K562 (cell line): ENCODE measurements around the gene SCGB3A2. TPM values are rescaled to one million over a fixed set of nuclear protein-coding genes. Genes with fewer than 3 reads are reported as not detected.

Source experiments
- ATAC-seq: fragments of 200-7000 bp; cut with Tn5 transposase; 3 replicates; pipeline ENCODE4 v1.9.1; 2020; ENCODE audit warnings: moderate library complexity
- BruUV-seq: library from RNA; stranded (reverse); fragments of 400-500 nt; replicated peaks from 2 replicates; lab custom pipeline; 2021; lab: Mats Ljungman, UMichigan
- CTCF ChIA-PET: fragments of 300-600 bp; formaldehyde crosslinking; extraction: SDS; loops from one replicate; lab custom pipeline; 2021; ENCODE audit warnings: low intra/inter-chr PET ratio; lab: Yijun Ruan, JAX
- POLR2A ChIA-PET: fragments of 300-600, 350-650 bp; sonication (Branson Sonifier 250); formaldehyde crosslinking; extraction: SDS; loops from one replicate; lab custom pipeline; 2021; ENCODE audit warnings: antibody characterized with exemption, inconsistent platforms; lab: Yijun Ruan, JAX
- DNase-seq, 4 experiments: peaks; one replicate each; pipeline versions ENCODE4 v3.0.0 to v3.0.0-alpha.2; 2011 to 2018; ENCODE audit warnings: low spot score in 3 of 4, mixed read lengths in 3 of 4; ENCODE audit errors: extremely low read depth in 1 of 4
- FAIRE-seq: peaks from 2 replicates; lab custom pipeline; 2011; peaks lifted over from hg19 to GRCh38; lab: Jason Lieb, UNC
- H2AFZ ChIP-seq: 2 replicates; pipeline ENCODE4 v1.6.0; 2011; ENCODE audit warnings: low read depth, low read length, control low read depth, inconsistent platforms
- H3K27ac ChIP-seq: fragments of 200-600 bp; 3 replicates; pipeline ENCODE4 v1.8.0; 2011; ENCODE audit warnings: low read depth, mild to moderate bottlenecking, control low read depth, inconsistent platforms, low read length, moderate library complexity, mixed read lengths; ENCODE audit errors: extremely low read depth
- H3K27me3 ChIP-seq, 2 experiments: fragments of 300-600 bp in 1 of 2; 2 replicates in 1 of 2; 3 replicates in 1 of 2; pipeline versions ENCODE4 v1.6.0 to v1.8.0; 2011; ENCODE audit warnings: inconsistent platforms in 2 of 2, low read length in 2 of 2, mild to moderate bottlenecking in 1 of 2, mixed read lengths in 1 of 2, moderate library complexity in 1 of 2; ENCODE audit not compliant: control insufficient read depth in 2 of 2, insufficient read depth in 2 of 2
- H3K36me3 ChIP-seq: fragments of 300-600 bp; 3 replicates; pipeline ENCODE4 v1.8.0; 2011; ENCODE audit warnings: mild to moderate bottlenecking, low read length, inconsistent platforms; ENCODE audit not compliant: control insufficient read depth, insufficient read depth
- H3K4me1 ChIP-seq, 2 experiments: fragments of 200-600 bp in 1 of 2; replicated peaks in 1 of 2; 2 replicates in 1 of 2; 3 replicates in 1 of 2; pipeline versions ENCODE4 v1.5.1 to v1.8.0; 2011; ENCODE audit warnings: inconsistent platforms in 2 of 2, low read length in 2 of 2, mild to moderate bottlenecking in 1 of 2, mixed read lengths in 1 of 2, moderate library complexity in 1 of 2; ENCODE audit not compliant: control insufficient read depth in 2 of 2, insufficient read depth in 2 of 2
- H3K4me2 ChIP-seq: 2 replicates; pipeline ENCODE4 v1.6.1; 2011; ENCODE audit warnings: low read length, control low read depth, inconsistent platforms, mixed read lengths; ENCODE audit not compliant: insufficient read depth
- H3K4me3 ChIP-seq: fragments of 200-600 bp; sonication (generic), shearing (Covaris generic); 2 replicates; pipeline ENCODE4 v1.5.1; 2016; ENCODE audit warnings: control low read depth, inconsistent platforms
- H3K79me2 ChIP-seq: fragments of 200-600 bp; 3 replicates; pipeline ENCODE4 v1.8.0; 2011; ENCODE audit warnings: low read length, inconsistent platforms; ENCODE audit not compliant: control insufficient read depth, insufficient read depth
- H3K9ac ChIP-seq, 2 experiments: 2 replicates each; pipeline versions ENCODE4 v1.6.0 to v1.6.1; 2011; ENCODE audit warnings: low read depth in 2 of 2, low read length in 2 of 2, control low read depth in 1 of 2, inconsistent platforms in 1 of 2, mild to moderate bottlenecking in 1 of 2, mixed read lengths in 1 of 2; ENCODE audit not compliant: insufficient read depth in 1 of 2
- H3K9me1 ChIP-seq: one replicate; pipeline ENCODE4 v1.6.0; 2011; ENCODE audit warnings: inconsistent platforms, mild to moderate bottlenecking, low read length, moderate library complexity; ENCODE audit not compliant: control insufficient read depth, insufficient read depth
- H3K9me3 ChIP-seq: replicated peaks from 2 replicates; pipeline ENCODE4 v1.5.1; 2011; ENCODE audit warnings: low read depth, low read length, inconsistent platforms; ENCODE audit not compliant: control insufficient read depth, insufficient read depth
- H4K20me1 ChIP-seq: replicated peaks from 2 replicates; pipeline ENCODE4 v1.6.1; 2011; ENCODE audit warnings: low read length, inconsistent platforms, mixed read lengths; ENCODE audit not compliant: control insufficient read depth, insufficient read depth
- ARID4B ChIP-seq: sonication (generic); formaldehyde crosslinking; IDR thresholded peaks from 2 replicates; pipeline ENCODE4 v1.8.0; 2022; ENCODE audit warnings: mild to moderate bottlenecking, missing genetic modification reagents
- ASH1L ChIP-seq: fragments of 450-650 bp; IDR thresholded peaks from 2 replicates; pipeline ENCODE4 v1.6.1; 2018; ENCODE audit warnings: borderline replicate concordance, mild to moderate bottlenecking, low read depth; ENCODE audit not compliant: partially characterized antibody
- BRD4 ChIP-seq: fragments of 200-600 bp; sonication (generic); IDR thresholded peaks from 2 replicates; pipeline ENCODE4 v1.6.1; 2017; ENCODE audit warnings: inconsistent platforms
- CEBPG ChIP-seq, 3 experiments: fragments of 200-800 bp in 1 of 3; sonication (Bioruptor generic) in 1 of 3; sonication (generic) in 1 of 3; formaldehyde crosslinking in 1 of 3; IDR thresholded peaks in 2 of 3; conservative IDR thresholded peaks in 1 of 3; 2 replicates each; pipeline versions ENCODE4 v1.6.1 to v1.8.0; 2016 to 2022; ENCODE audit warnings: missing compliant biosample characterization in 2 of 3, missing genetic modification characterization in 2 of 3, mild to moderate bottlenecking in 1 of 3, missing genetic modification reagents in 1 of 3
- HMBOX1 ChIP-seq: sonication (generic); IDR thresholded peaks from 2 replicates; pipeline ENCODE4 v1.6.1; 2016
- RAD21 ChIP-seq, 2 experiments: fragments of 250-450 bp in 1 of 2; fragments of 450-650 bp in 1 of 2; sonication (Bioruptor Pico) in 1 of 2; formaldehyde crosslinking in 1 of 2; IDR thresholded peaks in 1 of 2; conservative IDR thresholded peaks in 1 of 2; 2 replicates each; pipeline versions ENCODE4 v1.4.0 to v1.8.0; 2020 to 2022; ENCODE audit warnings: mild to moderate bottlenecking in 2 of 2, moderate library complexity in 1 of 2
- RBM17 ChIP-seq: fragments of 200-400 bp; formaldehyde crosslinking; IDR thresholded peaks from 2 replicates; pipeline ENCODE4 v1.6.1; 2017; ENCODE audit warnings: low read depth, mild to moderate bottlenecking, low read length, borderline replicate concordance
- SP1 ChIP-seq: sonication (generic); formaldehyde crosslinking; IDR thresholded peaks from 2 replicates; pipeline ENCODE4 v1.8.1; 2022; ENCODE audit warnings: mild to moderate bottlenecking, missing genetic modification reagents
- TBL1XR1 ChIP-seq, 2 experiments: IDR thresholded peaks; 2 replicates each; pipeline ENCODE4 v1.6.1; 2012; ENCODE audit warnings: improper control_type of control experiment in 2 of 2, low read length in 2 of 2, mild to moderate bottlenecking in 1 of 2
- ZNF280B ChIP-seq: fragments of 250-450 bp; sonication (Bioruptor Pico); IDR thresholded peaks from 2 replicates; pipeline ENCODE4 v1.5.1; 2021; ENCODE audit warnings: mild to moderate bottlenecking
- ZNF561 ChIP-seq: fragments of 450-650 bp; formaldehyde crosslinking; conservative IDR thresholded peaks from 2 replicates; pipeline ENCODE4 v1.4.0; 2020; ENCODE audit warnings: mild to moderate bottlenecking, moderate library complexity
- WGBS: fragments of 100-300 bp; shearing (Covaris generic); methylation state at CpG from one replicate; pipeline ENCODE4 v1.1.6; 2016; ENCODE audit warnings: low coverage, mixed read lengths; ENCODE audit not compliant: insufficient coverage; ENCODE audit errors: missing lambda C conversion rate; 5-methylcytosine and 5-hydroxymethylcytosine counted together
- in situ Hi-C: fragments of 300-500 bp; cut with MboI; formaldehyde crosslinking; loops from 4 replicates; pipeline ENCODE4 v1.15.0; 2018; ENCODE audit warnings: inconsistent platforms, mixed read lengths
- intact Hi-C: fragments of 100-400 bp; cut with micrococcal nuclease; formaldehyde crosslinking; loops from 2 replicates; pipeline ENCODE4 v1.14.2; 2022
- polyA plus RNA-seq, 8 experiments: library from polyadenylated mRNA; depleted of rRNA in 4 of 8; stranded (reverse) in 5 of 8; unstranded in 3 of 8; fragments of >200 nt; fragmentation: Nextera tagmentation in 2 of 8; fragmentation: Illumina TruSeq in 1 of 8; extraction: Ambion mirVana in 2 of 8; extraction: Trizol in 1 of 8; gene quantifications; 2 replicates each; pipeline versions ENCODE4 v1.2.1 to v1.2.3, GENCODE V29; 2011 to 2014; ENCODE audit warnings: inconsistent platforms in 1 of 8, missing spikeins in 1 of 8
- total RNA-seq, 7 experiments: library from RNA; depleted of rRNA in 6 of 7; stranded (reverse); fragments of >200 nt in 6 of 7; fragmentation: Illumina TruSeq in 2 of 7; extraction: Trizol in 2 of 7; gene quantifications; 2 replicates each; pipeline versions ENCODE4 v1.2.1 to v1.2.3, GENCODE V29; 2011 to 2021; ENCODE audit warnings: low replicate concordance in 1 of 7
- TF ChIP-seq, protein P1 (sequence below): fragments of 250-450 bp; sonication (Bioruptor Pico); IDR thresholded peaks from 2 replicates; pipeline ENCODE4 v1.8.0; 2021; ENCODE audit warnings: mild to moderate bottlenecking, moderate library complexity

Gene SCGB3A2
- total and polyA plus RNA-seq, 9 of the 15 experiments (the other 6 are each of a cell fraction or from before 2014, with no cell fraction given): 0.35 TPM; not detected in 8

- TF ChIP-seq ARID4B: no peak
Measured at GRCh38 chr5:147893820-147894219, 15.3 kb downstream of the SCGB3A2 start (continued).

DNA sequence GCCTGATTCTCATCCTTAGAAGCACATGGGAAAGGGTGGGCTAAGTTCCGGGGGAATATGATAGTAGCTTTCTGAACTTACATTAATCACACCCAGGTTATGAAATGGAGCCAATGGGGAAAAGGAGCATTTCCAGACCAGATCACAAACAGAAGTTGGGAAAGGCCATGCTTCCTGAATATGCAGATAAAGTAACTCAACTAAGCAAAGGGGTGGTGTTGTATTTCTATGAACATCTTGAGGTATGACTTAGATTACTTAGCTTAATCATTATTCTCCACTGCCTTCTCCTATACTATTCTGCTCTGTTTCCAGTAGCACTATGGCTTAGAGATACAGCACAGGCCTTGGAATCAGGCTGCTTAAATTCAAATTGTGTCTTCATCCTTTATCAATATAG, 17.4 kb downstream of the SCGB3A2 start:
- in situ Hi-C loops (no loop called here), intact Hi-C loops (no loop called here)
- Histone ChIP-seq H3K4me3 (no peak overlapping the region), H3K4me1 (no peaks in the 10 kb centered on the region), H3K79me2 (no peaks in the 10 kb centered on the region), H3K27me3 (no peaks in the 10 kb centered on the region), H2AFZ (no peak overlapping the region), H3K9me1 (no peaks in the 10 kb centered on the region), H3K36me3 (no peaks in the 10 kb centered on the region), H3K9ac (no peak overlapping the region), H3K4me2 (no peak overlapping the region), H4K20me1 (no peaks in the 10 kb centered on the region), H3K27ac (no peak overlapping the region), H3K9me3 (no peaks in the 10 kb centered on the region)
- 0% methylated on average over 1 of the region's 1 CpG for WGBS
- FAIRE-seq (no peak), ATAC-seq (no peak), DNase-seq (no peak)
- ChIA-PET CTCF (no interaction called here), POLR2A (no interaction called here)
- no TSS peak for BruUV-seq
- TF ChIP-seq SP1: no peak
- TF ChIP-seq ZNF561: no peak
- TF ChIP-seq TBL1XR1 (IDR thresholded peaks at IDR 0.05; ENCODE audit: low read length in 2 of 2): no peak
- TF ChIP-seq RAD21 (CRISPR knock-in tag; conservative IDR thresholded peaks at IDR 0.05 in 1 of 2, IDR thresholded peaks at IDR 0.05 in 1 of 2): no peak
- no peak for TF ChIP-seq HMBOX1
- TF ChIP-seq ASH1L: no peak
- TF ChIP-seq BRD4: no peak
- TF ChIP-seq ZNF280B: no peak
- TF ChIP-seq CEBPG (CRISPR knock-in tag; IDR thresholded peaks at IDR 0.05): no peak
- no peak for TF ChIP-seq CEBPG (tag; conservative IDR thresholded peaks at IDR 0.05 in 1 of 2, IDR thresholded peaks at IDR 0.05 in 1 of 2)
- no peak for TF ChIP-seq RBM17
- TF ChIP-seq, protein P1, sequence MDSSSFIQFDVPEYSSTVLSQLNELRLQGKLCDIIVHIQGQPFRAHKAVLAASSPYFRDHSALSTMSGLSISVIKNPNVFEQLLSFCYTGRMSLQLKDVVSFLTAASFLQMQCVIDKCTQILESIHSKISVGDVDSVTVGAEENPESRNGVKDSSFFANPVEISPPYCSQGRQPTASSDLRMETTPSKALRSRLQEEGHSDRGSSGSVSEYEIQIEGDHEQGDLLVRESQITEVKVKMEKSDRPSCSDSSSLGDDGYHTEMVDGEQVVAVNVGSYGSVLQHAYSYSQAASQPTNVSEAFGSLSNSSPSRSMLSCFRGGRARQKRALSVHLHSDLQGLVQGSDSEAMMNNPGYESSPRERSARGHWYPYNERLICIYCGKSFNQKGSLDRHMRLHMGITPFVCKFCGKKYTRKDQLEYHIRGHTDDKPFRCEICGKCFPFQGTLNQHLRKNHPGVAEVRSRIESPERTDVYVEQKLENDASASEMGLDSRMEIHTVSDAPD (CRISPR knock-in tag): no peak
